GM12878 (cell line): ENCODE results near the gene MGAT5. TPM values are rescaled to one million over a fixed set of nuclear protein-coding genes. Genes with fewer than 3 reads are reported as not detected.

ENCODE experiments used
- ATAC-seq: fragments of 200-7000 bp; cut with Tn5 transposase; 3 replicates; pipeline ENCODE4 v1.9.1; 2020; ENCODE audit warnings: mild to moderate bottlenecking, moderate library complexity
- BruUV-seq: library from RNA; stranded (reverse); fragments of 400-500 nt; replicated peaks from 2 replicates; lab custom pipeline; 2021; lab: Mats Ljungman, UMichigan
- CTCF ChIA-PET: fragments of 300-600 bp; sonication (Branson Sonifier 250); formaldehyde crosslinking; extraction: SDS; loops from one replicate; lab custom pipeline; 2021; ENCODE audit warnings: inconsistent platforms; lab: Yijun Ruan, JAX
- POLR2A ChIA-PET: fragments of 350-600 bp; formaldehyde crosslinking; extraction: SDS; loops from one replicate; lab custom pipeline; 2021; ENCODE audit warnings: inconsistent platforms; lab: Charles Lee
- RAD21 ChIA-PET: fragments of 300-600 bp; sonication (Branson Sonifier 250); formaldehyde crosslinking; loops from one replicate; lab custom pipeline; 2023; ENCODE audit warnings: antibody characterized with exemption; ENCODE audit not compliant: unreplicated experiment; lab: Charles Lee
- SMC1A ChIA-PET: fragments of 300-600 bp; sonication (Branson Sonifier 250); formaldehyde crosslinking; loops from one replicate; lab custom pipeline; 2023; ENCODE audit not compliant: unreplicated experiment, uncharacterized antibody; lab: Charles Lee
- DNase-seq: peaks from one replicate; pipeline ENCODE4 v3.0.0-alpha.2; 2011; ENCODE audit warnings: low read depth, low spot score
- FAIRE-seq: peaks from 3 replicates; lab custom pipeline; 2011; peaks lifted over from hg19 to GRCh38; lab: Jason Lieb, UNC
- H2AFZ ChIP-seq: 2 replicates; pipeline ENCODE4 v1.6.0; 2011; ENCODE audit warnings: low read depth, low read length, control low read depth; ENCODE audit not compliant: control insufficient read depth
- H3K27ac ChIP-seq: 2 replicates; pipeline ENCODE4 v1.5.1; 2011; ENCODE audit warnings: control low read depth; ENCODE audit not compliant: control insufficient read depth, insufficient read depth
- H3K27me3 ChIP-seq, 2 experiments: replicated peaks in 1 of 2; 2 replicates each; pipeline versions ENCODE4 v1.6.0 to v1.6.1; 2011; ENCODE audit warnings: low read length in 1 of 2; ENCODE audit not compliant: control insufficient read depth in 2 of 2, insufficient read depth in 2 of 2
- H3K36me3 ChIP-seq, 2 experiments: 2 replicates each; pipeline ENCODE4 v1.5.1; 2011; ENCODE audit warnings: low read length in 1 of 2; ENCODE audit not compliant: control insufficient read depth in 2 of 2, insufficient read depth in 2 of 2
- H3K4me1 ChIP-seq: 2 replicates; pipeline ENCODE4 v1.6.1; 2011; ENCODE audit warnings: mild to moderate bottlenecking, low read length, moderate library complexity, mixed read lengths; ENCODE audit not compliant: control insufficient read depth, insufficient read depth
- H3K4me2 ChIP-seq: 2 replicates; pipeline ENCODE4 v1.6.0; 2011; ENCODE audit warnings: control low read depth; ENCODE audit not compliant: control insufficient read depth, insufficient read depth
- H3K4me3 ChIP-seq: fragments of 200-600 bp; sonication (generic); 2 replicates; pipeline ENCODE4 v1.5.1; 2016
- H3K79me2 ChIP-seq: 2 replicates; pipeline ENCODE4 v1.6.0; 2011; ENCODE audit warnings: low read length; ENCODE audit not compliant: control insufficient read depth, insufficient read depth
- H3K9ac ChIP-seq: 2 replicates; pipeline ENCODE4 v1.8.0; 2011; ENCODE audit warnings: low read length, control low read depth, mixed read lengths; ENCODE audit not compliant: control insufficient read depth, insufficient read depth
- H3K9me3 ChIP-seq: replicated peaks from 3 replicates; pipeline ENCODE4 v1.5.1; 2011; ENCODE audit warnings: mild to moderate bottlenecking, low read length; ENCODE audit not compliant: control insufficient read depth, insufficient read depth
- H4K20me1 ChIP-seq: 2 replicates; pipeline ENCODE4 v1.6.0; 2011; ENCODE audit not compliant: control insufficient read depth, insufficient read depth
- KLF5 ChIP-seq: fragments of 450-650 bp; IDR thresholded peaks from 2 replicates; pipeline ENCODE4 v1.6.1; 2014; ENCODE audit warnings: mild to moderate bottlenecking; ENCODE audit not compliant: partially characterized antibody
- MEF2A ChIP-seq: IDR thresholded peaks from 2 replicates; pipeline ENCODE4 v1.6.1; 2011; ENCODE audit warnings: low read depth, mild to moderate bottlenecking, low read length, moderate library complexity; ENCODE audit not compliant: insufficient read depth
- NFYA ChIP-seq: IDR thresholded peaks from 2 replicates; pipeline ENCODE4 v1.6.1; 2011; ENCODE audit warnings: low read depth, mild to moderate bottlenecking, low read length, improper control_type of control experiment, borderline replicate concordance
- WGBS: methylation state at CpG from one replicate; pipeline ENCODE4 v1.1.6; 2016; ENCODE audit warnings: low lambda C conversion rate; ENCODE audit not compliant: insufficient replicate concordance, insufficient coverage; ENCODE audit errors: missing lambda C conversion rate; 5-methylcytosine and 5-hydroxymethylcytosine counted together
- in situ Hi-C: fragments of 300-500 bp; cut with MboI; formaldehyde crosslinking; loops from 9 replicates; pipeline ENCODE4 v1.14.3; 2018; ENCODE audit warnings: mixed read lengths
- intact Hi-C: fragments of 100-400 bp; cut with micrococcal nuclease; formaldehyde crosslinking; loops from one replicate; pipeline ENCODE4 v1.14.2; 2022; ENCODE audit not compliant: unreplicated experiment
- polyA plus RNA-seq, 11 experiments: library from polyadenylated mRNA; depleted of rRNA in 4 of 11; unstranded in 6 of 11; stranded (reverse) in 5 of 11; fragments of >200 nt; fragmentation: Nextera tagmentation in 4 of 11; fragmentation: Illumina TruSeq in 1 of 11; extraction: Ambion mirVana in 4 of 11; extraction: Trizol in 1 of 11; gene quantifications; 1 replicate in 1 of 11; 2 replicates in 10 of 11; pipeline versions ENCODE4 v1.2.1 to v1.2.3, GENCODE V29; 2011 to 2016; ENCODE audit warnings: inconsistent platforms in 2 of 11, missing spikeins in 2 of 11, low read depth in 1 of 11
- total RNA-seq, 4 experiments: library from RNA; depleted of rRNA in 3 of 4; stranded (reverse); fragments of >200 nt in 3 of 4; fragmentation: Illumina TruSeq in 1 of 4; extraction: Trizol in 1 of 4; gene quantifications; 2 replicates each; pipeline versions ENCODE4 v1.2.1 to v1.2.3, GENCODE V29; 2013 to 2021
- TF ChIP-seq, protein P1 (sequence below): IDR thresholded peaks from 2 replicates; pipeline ENCODE4 v1.6.1; 2012; ENCODE audit warnings: mild to moderate bottlenecking, low read depth, low read length

MGAT5 gene
- total and polyA plus RNA-seq, 10 of the 15 experiments (the other 5 are each of a cell fraction or from before 2014, with no cell fraction given) = 4.9 to 104 (median 36.2) TPM

DNA sequence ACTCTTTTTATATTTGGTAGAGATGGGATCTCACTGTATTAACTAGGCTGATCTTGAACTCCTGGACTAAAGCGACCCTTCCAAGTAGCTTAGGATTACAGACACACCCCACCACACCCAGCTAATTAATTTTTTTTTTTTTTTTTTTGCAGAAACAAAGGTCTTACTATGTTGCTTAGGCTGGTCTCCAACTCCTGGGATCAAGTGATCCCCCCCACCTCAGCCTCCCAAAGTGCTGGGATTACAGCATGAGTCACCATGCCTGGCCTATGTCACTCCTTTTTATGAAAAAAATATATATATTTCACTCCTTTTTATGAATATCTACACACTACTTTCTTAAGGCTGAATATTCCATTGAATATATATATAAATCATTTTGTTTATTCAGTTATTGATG, 162.8 kb downstream of the MGAT5 start (continued):
- TF ChIP-seq, protein P1, sequence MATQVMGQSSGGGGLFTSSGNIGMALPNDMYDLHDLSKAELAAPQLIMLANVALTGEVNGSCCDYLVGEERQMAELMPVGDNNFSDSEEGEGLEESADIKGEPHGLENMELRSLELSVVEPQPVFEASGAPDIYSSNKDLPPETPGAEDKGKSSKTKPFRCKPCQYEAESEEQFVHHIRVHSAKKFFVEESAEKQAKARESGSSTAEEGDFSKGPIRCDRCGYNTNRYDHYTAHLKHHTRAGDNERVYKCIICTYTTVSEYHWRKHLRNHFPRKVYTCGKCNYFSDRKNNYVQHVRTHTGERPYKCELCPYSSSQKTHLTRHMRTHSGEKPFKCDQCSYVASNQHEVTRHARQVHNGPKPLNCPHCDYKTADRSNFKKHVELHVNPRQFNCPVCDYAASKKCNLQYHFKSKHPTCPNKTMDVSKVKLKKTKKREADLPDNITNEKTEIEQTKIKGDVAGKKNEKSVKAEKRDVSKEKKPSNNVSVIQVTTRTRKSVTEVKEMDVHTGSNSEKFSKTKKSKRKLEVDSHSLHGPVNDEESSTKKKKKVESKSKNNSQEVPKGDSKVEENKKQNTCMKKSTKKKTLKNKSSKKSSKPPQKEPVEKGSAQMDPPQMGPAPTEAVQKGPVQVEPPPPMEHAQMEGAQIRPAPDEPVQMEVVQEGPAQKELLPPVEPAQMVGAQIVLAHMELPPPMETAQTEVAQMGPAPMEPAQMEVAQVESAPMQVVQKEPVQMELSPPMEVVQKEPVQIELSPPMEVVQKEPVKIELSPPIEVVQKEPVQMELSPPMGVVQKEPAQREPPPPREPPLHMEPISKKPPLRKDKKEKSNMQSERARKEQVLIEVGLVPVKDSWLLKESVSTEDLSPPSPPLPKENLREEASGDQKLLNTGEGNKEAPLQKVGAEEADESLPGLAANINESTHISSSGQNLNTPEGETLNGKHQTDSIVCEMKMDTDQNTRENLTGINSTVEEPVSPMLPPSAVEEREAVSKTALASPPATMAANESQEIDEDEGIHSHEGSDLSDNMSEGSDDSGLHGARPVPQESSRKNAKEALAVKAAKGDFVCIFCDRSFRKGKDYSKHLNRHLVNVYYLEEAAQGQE = no peak

DNA sequence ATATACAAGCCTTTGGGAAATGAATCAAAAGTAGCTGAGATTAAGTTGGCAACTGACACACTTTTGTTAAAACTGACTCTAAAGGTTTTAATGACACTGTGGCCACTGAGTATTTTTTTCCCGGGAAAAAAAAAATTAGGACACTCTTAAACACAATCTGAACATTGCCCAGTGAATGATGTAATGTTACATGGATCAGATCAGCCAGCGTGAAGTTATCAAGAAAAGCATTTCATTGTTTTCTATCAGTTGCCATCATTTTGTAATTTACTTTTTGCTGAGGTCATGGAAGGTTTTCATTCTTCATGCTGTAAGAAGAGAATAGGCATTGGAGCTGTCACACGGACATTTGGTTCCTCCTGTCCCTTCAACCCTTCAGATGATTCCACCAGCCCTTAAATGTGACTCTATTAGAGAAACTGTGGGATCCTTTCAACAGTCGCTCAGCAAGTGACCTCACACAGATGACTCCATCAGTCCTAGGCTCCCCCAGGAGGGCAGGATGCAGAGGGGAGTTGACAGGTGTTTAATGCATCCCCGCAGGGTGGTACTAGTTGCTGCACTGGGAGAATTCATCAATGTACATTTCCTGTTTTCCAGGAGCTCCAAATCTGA, 164.2 kb downstream of the MGAT5 start:
- WGBS = 98% methylated on average over 5 of the region's 5 CpGs
- ChIA-PET CTCF (interaction anchor here (0.6 to 3.7 kb wide), 6 partner anchors 14 to 531 kb away, joined by 3 to 24 read pairs (median 4); no protein-coding TSS in a partner anchor), POLR2A (interaction anchor here (1.3 kb wide), 1 partner anchor 156 kb away, joined by 3 read pairs; no protein-coding TSS in a partner anchor), RAD21 (no interaction called here), SMC1A (interaction anchor here (1.7 kb wide), 1 partner anchor 300 kb away, joined by 6 read pairs; no protein-coding TSS in a partner anchor)
- Histone ChIP-seq H3K27ac (no peak overlapping the region), H4K20me1 (no peaks in the 10 kb centered on the region), H3K4me2 (no peak overlapping the region), H3K9me3 (no peaks in the 10 kb centered on the region), H3K36me3 (peaks cover 5 to 24% of the 10 kb centered on the region in 2 experiments), H3K9ac (no peak overlapping the region), H3K4me3 (no peak overlapping the region), H3K4me1 (no peaks in the 10 kb centered on the region), H2AFZ (no peak overlapping the region), H3K79me2 (no peaks in the 10 kb centered on the region), H3K27me3 (no peaks in the 10 kb centered on the region)
- intact Hi-C loops (no loop called here), in situ Hi-C loops (no loop called here)
- TF ChIP-seq MEF2A (no peak), NFYA (no peak), KLF5 (no peak)
- FAIRE-seq (no peak), DNase-seq (no peak), ATAC-seq (no peak)
- no TSS peak for BruUV-seq
